IMR-90 (cell line): ENCODE measurements around the gene ZNF718. TPM values are rescaled to one million over a fixed set of nuclear protein-coding genes. Genes with fewer than 3 reads are reported as not detected.

Source experiments
- ATAC-seq: fragments of 200-7000 bp; cut with Tn5 transposase; 2 replicates; pipeline ENCODE4 v1.9.1; 2020; ENCODE audit warnings: low read depth, mild to moderate bottlenecking, moderate library complexity
- BruUV-seq: library from RNA; stranded (reverse); fragments of 400-500 nt; replicated peaks from 2 replicates; lab custom pipeline; 2021; lab: Mats Ljungman, UMichigan
- CTCF ChIA-PET: fragments of 300-600 bp; formaldehyde crosslinking; extraction: SDS; loops from one replicate; lab custom pipeline; 2021; ENCODE audit warnings: antibody characterized with exemption; lab: Yijun Ruan, JAX
- POLR2A ChIA-PET: fragments of 300-600 bp; sonication (Branson Sonifier 250); formaldehyde crosslinking; loops from one replicate; lab custom pipeline; 2022; ENCODE audit warnings: antibody characterized with exemption; ENCODE audit not compliant: unreplicated experiment; lab: Charles Lee
- DNase-seq: peaks from one replicate; pipeline ENCODE4 v3.0.0; 2013
- H2AFZ ChIP-seq: replicated peaks from 2 replicates; pipeline ENCODE3; 2013; ENCODE audit warnings: low read length, mild to moderate bottlenecking; ENCODE audit not compliant: poor library complexity
- H2AK5ac ChIP-seq: 2 replicates; pipeline ENCODE4 v1.6.1; 2013; ENCODE audit warnings: low read depth, low read length, inconsistent platforms
- H2AK9ac ChIP-seq: replicated peaks from 2 replicates; pipeline ENCODE3; 2013; ENCODE audit warnings: mild to moderate bottlenecking, low read depth, low read length, moderate library complexity; ENCODE audit not compliant: poor library complexity
- H2BK120ac ChIP-seq: 2 replicates; pipeline ENCODE4 v1.6.1; 2013; ENCODE audit warnings: low read depth, low read length, inconsistent platforms
- H2BK15ac ChIP-seq: 3 replicates; pipeline ENCODE4 v1.6.1; 2013; ENCODE audit warnings: low read depth, low read length, inconsistent platforms
- H2BK20ac ChIP-seq: 2 replicates; pipeline ENCODE4 v1.6.1; 2013; ENCODE audit warnings: low read depth, mild to moderate bottlenecking, inconsistent platforms, low read length, moderate library complexity
- H2BK5ac ChIP-seq: 2 replicates; pipeline ENCODE4 v1.6.1; 2013; ENCODE audit warnings: mild to moderate bottlenecking, low read depth, low read length, inconsistent platforms; ENCODE audit not compliant: poor library complexity, severe bottlenecking
- H3K14ac ChIP-seq: replicated peaks from 2 replicates; pipeline ENCODE4 v1.6.1; 2013; ENCODE audit warnings: low read depth, low read length, inconsistent platforms
- H3K18ac ChIP-seq: 2 replicates; pipeline ENCODE4 v1.6.1; 2013; ENCODE audit warnings: low read depth, low read length, control low read depth
- H3K23ac ChIP-seq: 2 replicates; pipeline ENCODE4 v1.6.1; 2013; ENCODE audit warnings: low read depth, low read length, inconsistent platforms
- H3K27ac ChIP-seq: 2 replicates; pipeline ENCODE4 v1.5.1; 2013; ENCODE audit warnings: mild to moderate bottlenecking, control low read depth, low read length; ENCODE audit not compliant: insufficient read depth
- H3K27me3 ChIP-seq: 2 replicates; pipeline ENCODE4 v1.6.1; 2013; ENCODE audit warnings: low read length; ENCODE audit not compliant: control insufficient read depth, insufficient read depth
- H3K36me3 ChIP-seq: 2 replicates; pipeline ENCODE4 v1.6.1; 2013; ENCODE audit warnings: low read length, mixed read lengths; ENCODE audit not compliant: control insufficient read depth, insufficient read depth
- H3K4ac ChIP-seq: 2 replicates; pipeline ENCODE4 v1.6.1; 2013; ENCODE audit warnings: low read depth, low read length, inconsistent platforms
- H3K4me1 ChIP-seq: 2 replicates; pipeline ENCODE4 v1.6.1; 2013; ENCODE audit warnings: low read length, mixed read lengths; ENCODE audit not compliant: control insufficient read depth, insufficient read depth
- H3K4me2 ChIP-seq: 2 replicates; pipeline ENCODE4 v1.6.1; 2013; ENCODE audit warnings: low read depth, mild to moderate bottlenecking, control low read depth, low read length, moderate library complexity
- H3K4me3 ChIP-seq: 2 replicates; pipeline ENCODE4 v1.5.1; 2013; ENCODE audit warnings: low read depth, mild to moderate bottlenecking, control low read depth, low read length, moderate library complexity; ENCODE audit not compliant: insufficient read depth
- H3K56ac ChIP-seq: 2 replicates; pipeline ENCODE4 v1.6.1; 2013; ENCODE audit warnings: low read length, inconsistent platforms; ENCODE audit not compliant: insufficient read depth; ENCODE audit errors: extremely low read depth
- H3K79me1 ChIP-seq, 2 experiments: 2 replicates each; pipeline ENCODE4 v1.6.1; 2013; ENCODE audit warnings: low read length in 2 of 2, inconsistent platforms in 1 of 2, low read depth in 1 of 2
- H3K9ac ChIP-seq: 2 replicates; pipeline ENCODE4 v1.6.1; 2013; ENCODE audit warnings: low read depth, low read length, control low read depth
- H3K9me1 ChIP-seq: 2 replicates; pipeline ENCODE4 v1.6.1; 2013; ENCODE audit warnings: low read length, inconsistent platforms; ENCODE audit not compliant: insufficient read depth
- H3K9me3 ChIP-seq: 2 replicates; pipeline ENCODE4 v1.6.1; 2013; ENCODE audit warnings: low read length; ENCODE audit not compliant: control insufficient read depth, insufficient read depth
- H4K20me1 ChIP-seq: 2 replicates; pipeline ENCODE4 v1.6.1; 2013; ENCODE audit warnings: low read length, inconsistent platforms; ENCODE audit not compliant: insufficient read depth
- H4K5ac ChIP-seq: 2 replicates; pipeline ENCODE4 v1.6.1; 2013; ENCODE audit warnings: mild to moderate bottlenecking, low read depth, low read length, control low read depth
- H4K8ac ChIP-seq, 2 experiments: 2 replicates each; pipeline ENCODE4 v1.6.1; 2013; ENCODE audit warnings: low read depth in 2 of 2, low read length in 2 of 2, control low read depth in 1 of 2, inconsistent platforms in 1 of 2
- H4K91ac ChIP-seq: 2 replicates; pipeline ENCODE4 v1.6.1; 2013; ENCODE audit warnings: low read depth, low read length, inconsistent platforms; ENCODE audit not compliant: insufficient read depth
- BHLHE40 ChIP-seq: fragments of 150-350 bp; IDR thresholded peaks from 2 replicates; pipeline ENCODE4 v1.6.1; 2016; ENCODE audit warnings: mild to moderate bottlenecking, low read depth, low read length
- CEBPB ChIP-seq: IDR thresholded peaks from 2 replicates; pipeline ENCODE4 v1.6.1; 2012; ENCODE audit warnings: low read depth, low read length, improper control_type of control experiment
- CHD1 ChIP-seq: IDR thresholded peaks from 2 replicates; pipeline ENCODE4 v1.6.1; 2012; ENCODE audit warnings: low read depth, low read length, improper control_type of control experiment
- CTCF ChIP-seq: conservative IDR thresholded peaks from 2 replicates; pipeline ENCODE4 v1.5.1; 2012; ENCODE audit warnings: mild to moderate bottlenecking, low read depth, low read length, improper control_type of control experiment
- ELK1 ChIP-seq: fragments of 150-350 bp; IDR thresholded peaks from 2 replicates; pipeline ENCODE4 v1.6.1; 2016; ENCODE audit warnings: low read depth, mild to moderate bottlenecking, low read length, moderate library complexity, borderline replicate concordance
- FOS ChIP-seq: fragments of 150-350 bp; IDR thresholded peaks from 2 replicates; pipeline ENCODE4 v1.6.1; 2016; ENCODE audit warnings: low read depth, low read length
- MAFK ChIP-seq: IDR thresholded peaks from 2 replicates; pipeline ENCODE4 v1.6.1; 2012; ENCODE audit warnings: low read depth, low read length, improper control_type of control experiment
- MAZ ChIP-seq: IDR thresholded peaks from 2 replicates; pipeline ENCODE4 v1.6.1; 2012; ENCODE audit warnings: low read depth, mild to moderate bottlenecking, low read length, improper control_type of control experiment, moderate library complexity, borderline replicate concordance
- MXI1 ChIP-seq: IDR thresholded peaks from 2 replicates; pipeline ENCODE4 v1.6.1; 2012; ENCODE audit warnings: low read depth, mild to moderate bottlenecking, low read length, moderate library complexity, borderline replicate concordance
- NFE2L2 ChIP-seq: fragments of 150-350 bp; IDR thresholded peaks from 2 replicates; pipeline ENCODE4 v1.6.1; 2016; ENCODE audit warnings: low read depth, mild to moderate bottlenecking, low read length
- POLR2A ChIP-seq: IDR thresholded peaks from 2 replicates; pipeline ENCODE4 v1.6.1; 2012; ENCODE audit warnings: mild to moderate bottlenecking, low read depth, low read length
- RAD21 ChIP-seq: IDR thresholded peaks from 2 replicates; pipeline ENCODE4 v1.6.1; 2012; ENCODE audit warnings: low read length, improper control_type of control experiment
- RCOR1 ChIP-seq: IDR thresholded peaks from 2 replicates; pipeline ENCODE4 v1.6.1; 2012; ENCODE audit warnings: mild to moderate bottlenecking, low read length, improper control_type of control experiment; ENCODE audit not compliant: insufficient replicate concordance
- RFX5 ChIP-seq: IDR thresholded peaks from 2 replicates; pipeline ENCODE4 v1.8.0; 2012; ENCODE audit warnings: low read depth, mild to moderate bottlenecking, low read length, moderate library complexity
- SMC3 ChIP-seq: fragments of 150-350 bp; IDR thresholded peaks from 2 replicates; pipeline ENCODE4 v1.6.1; 2016; ENCODE audit warnings: low read depth, mild to moderate bottlenecking, antibody characterized with exemption, low read length, moderate library complexity
- USF2 ChIP-seq: fragments of 150-350 bp; IDR thresholded peaks from 2 replicates; pipeline ENCODE4 v1.6.1; 2017; ENCODE audit warnings: mild to moderate bottlenecking, antibody characterized with exemption, low read length, low read depth
- WGBS, 2 experiments: methylation state at CpG; one replicate each; pipeline versions ENCODE4 v1.1.5 to v1.1.7; 2013; ENCODE audit warnings: missing lambda C conversion rate in 2 of 2; ENCODE audit not compliant: insufficient read length in 1 of 2; ENCODE audit errors: extremely low coverage in 2 of 2; 5-methylcytosine and 5-hydroxymethylcytosine counted together
- dilution Hi-C: fragments of 300-500 bp; cut with HindIII; formaldehyde crosslinking; loops from one replicate; pipeline ENCODE4 v1.14.3; 2018; ENCODE audit warnings: low sequenced_read_pairs; ENCODE audit not compliant: unreplicated experiment
- in situ Hi-C: fragments of 300-500 bp; cut with MboI; formaldehyde crosslinking; loops from 3 replicates; pipeline ENCODE4 v1.14.3; 2019; ENCODE audit warnings: low sequenced_read_pairs, inconsistent platforms, mixed read lengths
- intact Hi-C: fragments of 100-400 bp; cut with micrococcal nuclease; formaldehyde crosslinking; loops from 2 replicates; pipeline ENCODE4 v1.10.0; 2022
- polyA plus RNA-seq, 3 experiments: library from polyadenylated mRNA; depleted of rRNA; stranded (reverse); fragments of >200 nt; gene quantifications; 2 replicates each; pipeline ENCODE4 v1.2.3, GENCODE V29; 2012; ENCODE audit warnings: low replicate concordance in 1 of 3
- total RNA-seq: library from RNA; depleted of rRNA; stranded (reverse); fragments of >200 nt; gene quantifications from 2 replicates; pipeline ENCODE4 v1.2.3, GENCODE V29; 2012

Gene ZNF718
- total and polyA plus RNA-seq, 2 of the 4 experiments (the other 2 are of a cell fraction) = 1.1 to 1.8 TPM

- CTCF ChIA-PET = no interaction called here
- no peak overlapping the region for H4K91ac ChIP-seq
- no peak overlapping the region for H3K4ac ChIP-seq
- in situ Hi-C loops (no loop called here), intact Hi-C loops (no loop called here), dilution Hi-C loops (no loop called here)
- H3K4me3 ChIP-seq = no peak overlapping the region
- no peak overlapping the region for H3K23ac ChIP-seq
- H3K14ac ChIP-seq = no peak overlapping the region
- H4K8ac ChIP-seq = no peak overlapping the region
- no peaks in the 10 kb centered on the region for H3K79me1 ChIP-seq
- no peak overlapping the region for H2AFZ ChIP-seq
- WGBS, 2 experiments = 100% methylated on average over 6 of the region's 24 CpGs; no CpG with 5 or more reads in 1 of the 2 experiments
- H2AK5ac ChIP-seq = no peak overlapping the region
- POLR2A ChIA-PET = no interaction called here
- H3K9ac ChIP-seq = no peak overlapping the region
- H4K5ac ChIP-seq = no peak overlapping the region
- no peak overlapping the region for H2BK15ac ChIP-seq
- H2AK9ac ChIP-seq = no peak overlapping the region
- no peaks in the 10 kb centered on the region for H3K36me3 ChIP-seq
- H2BK5ac ChIP-seq = no peak overlapping the region
- no peaks in the 10 kb centered on the region for H3K4me1 ChIP-seq
- ATAC-seq (no peak), DNase-seq (no peak)
- H2BK20ac ChIP-seq = no peak overlapping the region
- TF ChIP-seq RCOR1 (no peak), RAD21 (no peak), NFE2L2 (no peak), POLR2A (no peak), MXI1 (no peak), CTCF (no peak), USF2 (no peak), MAFK (no peak), CHD1 (no peak), MAZ (no peak), BHLHE40 (no peak), FOS (no peak), CEBPB (no peak), SMC3 (no peak), ELK1 (no peak), RFX5 (no peak)
- H3K9me1 ChIP-seq = no peaks in the 10 kb centered on the region
- no peak overlapping the region for H2BK120ac ChIP-seq
- BruUV-seq = no TSS peak
- no peak overlapping the region for H3K56ac ChIP-seq
- H3K9me3 ChIP-seq = peaks cover 34% of the 10 kb centered on the region
- H3K18ac ChIP-seq = no peak overlapping the region
- no peaks in the 10 kb centered on the region for H4K20me1 ChIP-seq
- H3K27me3 ChIP-seq = no peaks in the 10 kb centered on the region
- H3K4me2 ChIP-seq = no peak overlapping the region
- no peak overlapping the region for H3K27ac ChIP-seq
These were observed 80.9 kb downstream of the ZNF718 start for GRCh38 chr4:205097-205756.
